IPS-20b (cell line): Measurements from ENCODE around the gene FGF6.

Experiments
- H3K27ac ChIP-seq: one replicate; pipeline ENCODE4 v1.5.1; 2013; ENCODE audit warnings: low read length
- H3K27me3 ChIP-seq: 2 replicates; pipeline ENCODE4 v1.6.1; 2013; ENCODE audit warnings: mild to moderate bottlenecking, low read length, inconsistent platforms; ENCODE audit not compliant: insufficient read depth
- H3K36me3 ChIP-seq: 2 replicates; pipeline ENCODE4 v1.6.1; 2013; ENCODE audit warnings: low read depth, mild to moderate bottlenecking, inconsistent platforms, low read length, moderate library complexity; ENCODE audit not compliant: insufficient read depth
- H3K4me1 ChIP-seq: 2 replicates; pipeline ENCODE4 v1.6.1; 2013; ENCODE audit warnings: mild to moderate bottlenecking, control low read depth, inconsistent platforms, low read length, moderate library complexity; ENCODE audit not compliant: insufficient read depth
- H3K4me3 ChIP-seq: 2 replicates; pipeline ENCODE4 v1.5.1; 2013; ENCODE audit warnings: mild to moderate bottlenecking, low read length, inconsistent platforms
- H3K9ac ChIP-seq: 2 replicates; pipeline ENCODE4 v1.6.1; 2013; ENCODE audit warnings: low read depth, mild to moderate bottlenecking, inconsistent platforms, low read length, moderate library complexity
- H3K9me3 ChIP-seq: 2 replicates; pipeline ENCODE4 v1.6.1; 2013; ENCODE audit warnings: mild to moderate bottlenecking, low read depth, low read length, inconsistent platforms; ENCODE audit not compliant: insufficient read depth

FGF6 gene, protein sequence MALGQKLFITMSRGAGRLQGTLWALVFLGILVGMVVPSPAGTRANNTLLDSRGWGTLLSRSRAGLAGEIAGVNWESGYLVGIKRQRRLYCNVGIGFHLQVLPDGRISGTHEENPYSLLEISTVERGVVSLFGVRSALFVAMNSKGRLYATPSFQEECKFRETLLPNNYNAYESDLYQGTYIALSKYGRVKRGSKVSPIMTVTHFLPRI

DNA sequence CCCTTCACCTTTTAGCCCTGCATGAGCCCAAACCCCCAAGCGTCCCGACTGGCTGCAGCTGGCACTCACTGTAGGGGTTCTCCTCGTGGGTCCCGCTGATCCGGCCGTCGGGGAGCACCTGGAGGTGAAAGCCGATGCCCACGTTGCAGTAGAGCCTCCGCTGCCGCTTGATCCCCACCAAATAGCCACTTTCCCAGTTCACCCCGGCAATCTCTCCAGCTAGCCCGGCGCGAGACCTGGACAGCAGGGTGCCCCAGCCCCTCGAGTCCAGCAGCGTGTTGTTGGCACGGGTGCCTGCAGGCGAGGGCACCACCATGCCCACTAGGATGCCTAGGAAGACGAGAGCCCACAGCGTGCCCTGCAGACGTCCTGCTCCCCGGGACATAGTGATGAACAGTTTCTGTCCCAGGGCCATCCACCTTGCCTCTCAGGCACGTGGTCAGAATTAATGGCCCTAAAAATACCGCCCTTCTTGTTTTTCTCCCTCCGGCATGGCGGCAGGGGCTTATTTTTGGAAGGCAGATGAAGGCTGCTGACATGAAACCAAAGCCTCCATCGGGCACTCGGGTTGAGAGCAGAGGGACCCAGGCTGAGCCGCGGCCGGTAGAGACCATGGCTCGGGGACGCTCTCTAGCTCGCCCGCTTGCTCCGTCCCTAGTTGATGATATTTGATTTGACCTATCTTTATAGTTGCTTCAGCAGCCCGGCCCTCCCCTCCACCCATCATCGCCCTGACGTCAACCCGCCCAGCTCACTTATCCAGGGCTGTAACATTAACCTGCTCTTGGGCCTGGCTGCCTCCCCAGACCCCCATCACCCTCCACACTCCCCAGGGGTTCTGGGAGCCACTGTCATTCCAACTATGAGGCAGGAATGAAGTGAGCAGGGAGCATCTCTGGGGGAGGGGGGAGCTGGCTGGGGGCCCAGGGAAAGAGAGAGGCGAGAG, at the start of gene FGF6:
TSS of gene FGF6 (minus strand) at position 660 of the 946 bp plus-strand sequence. CDS start at position 415, 245 bp downstream.
- no peak within 1 kb of the TSS for H3K9ac ChIP-seq
- H3K36me3 ChIP-seq = no peaks in the 10 kb centered on the region
- no peaks in the 10 kb centered on the region for H3K27me3 ChIP-seq
- no peaks in the 10 kb centered on the region for H3K9me3 ChIP-seq
- no peak within 1 kb of the TSS for H3K27ac ChIP-seq
- no peak within 1 kb of the TSS for H3K4me3 ChIP-seq
- peaks cover 39% of the 10 kb centered on the region for H3K4me1 ChIP-seq

DNA sequence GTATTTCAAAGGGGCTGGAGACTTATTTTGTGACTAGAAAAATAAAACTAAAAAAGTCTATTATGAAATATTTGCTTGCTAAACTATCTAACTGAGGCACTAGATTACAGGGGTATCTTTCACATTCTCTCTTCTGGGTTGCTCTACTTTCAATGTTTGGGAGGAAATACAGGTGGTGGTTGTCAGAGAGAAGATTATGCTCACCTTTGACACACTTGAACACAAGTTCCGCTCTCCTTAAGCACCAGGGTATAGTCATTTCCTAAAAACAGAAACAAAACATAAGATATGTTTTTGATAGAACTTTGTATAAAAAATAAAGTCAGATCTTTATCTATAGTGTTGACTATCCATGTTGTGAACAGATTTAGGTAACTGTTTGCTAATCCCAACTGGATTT, 45.4 kb upstream of the FGF6 start:
- Histone ChIP-seq H3K4me3 (no peak overlapping the region), H3K36me3 (peaks cover 28% of the 10 kb centered on the region), H3K27me3 (no peaks in the 10 kb centered on the region), H3K9ac (no peak overlapping the region), H3K27ac (no peak overlapping the region), H3K4me1 (peaks cover 9% of the 10 kb centered on the region; the same call in 1 of the 2 replicates), H3K9me3 (no peaks in the 10 kb centered on the region)

DNA sequence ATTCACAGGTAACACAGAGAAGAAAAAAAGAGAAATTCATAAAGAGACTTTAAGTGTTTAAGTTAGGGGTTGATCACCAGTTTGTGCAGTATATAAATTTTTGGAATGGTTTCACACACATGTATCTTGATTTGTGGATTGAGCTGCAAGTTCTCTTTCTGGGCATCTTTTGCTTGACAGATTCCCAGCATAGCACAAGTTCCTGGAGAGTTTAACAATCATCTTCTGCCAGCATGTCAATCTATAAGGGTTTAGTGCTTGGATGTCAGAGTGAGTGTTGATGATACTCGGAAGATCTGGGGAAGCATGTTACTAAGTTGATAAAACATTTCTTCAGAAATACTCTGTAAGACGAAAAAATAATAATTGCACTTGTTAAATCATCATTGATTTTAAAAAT, 43.9 kb upstream of the FGF6 start:
- H3K27ac ChIP-seq = no peak overlapping the region
- H3K4me1 ChIP-seq = peaks cover 13% of the 10 kb centered on the region; the same call in 1 of the 2 replicates
- H3K36me3 ChIP-seq = peaks cover 22% of the 10 kb centered on the region
- no peaks in the 10 kb centered on the region for H3K9me3 ChIP-seq
- H3K9ac ChIP-seq = no peak overlapping the region
- H3K27me3 ChIP-seq = no peaks in the 10 kb centered on the region
- H3K4me3 ChIP-seq = no peak overlapping the region

DNA sequence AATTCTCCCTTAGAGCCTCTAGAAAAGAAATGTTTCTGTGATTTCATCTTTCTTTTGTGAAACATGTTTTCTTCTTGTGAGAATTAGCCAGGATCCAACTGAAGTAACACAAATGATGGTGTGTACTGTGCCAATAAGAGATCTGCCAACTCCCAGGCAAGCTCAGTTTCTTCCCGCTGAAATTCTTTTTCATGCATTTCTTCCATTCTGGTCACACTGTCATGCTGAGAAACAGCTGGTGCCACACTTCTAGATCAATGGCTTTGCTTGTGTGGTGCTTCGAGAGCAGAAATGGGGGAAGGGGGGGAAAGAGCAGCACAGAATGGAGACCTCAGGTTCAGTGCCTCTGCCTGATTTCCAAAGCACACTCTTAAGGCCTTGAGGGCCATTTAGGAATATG, 41.4 kb upstream of the FGF6 start:
- no peaks in the 10 kb centered on the region for H3K27me3 ChIP-seq
- no peaks in the 10 kb centered on the region for H3K9me3 ChIP-seq
- no peak overlapping the region for H3K9ac ChIP-seq
- H3K36me3 ChIP-seq = peaks cover 22% of the 10 kb centered on the region
- H3K27ac ChIP-seq = no peak overlapping the region
- peaks cover 13% of the 10 kb centered on the region; the same call in 1 of the 2 replicates for H3K4me1 ChIP-seq
- H3K4me3 ChIP-seq = peak overlapping the region; percentile 19; the same call in 1 of the 2 replicates

DNA sequence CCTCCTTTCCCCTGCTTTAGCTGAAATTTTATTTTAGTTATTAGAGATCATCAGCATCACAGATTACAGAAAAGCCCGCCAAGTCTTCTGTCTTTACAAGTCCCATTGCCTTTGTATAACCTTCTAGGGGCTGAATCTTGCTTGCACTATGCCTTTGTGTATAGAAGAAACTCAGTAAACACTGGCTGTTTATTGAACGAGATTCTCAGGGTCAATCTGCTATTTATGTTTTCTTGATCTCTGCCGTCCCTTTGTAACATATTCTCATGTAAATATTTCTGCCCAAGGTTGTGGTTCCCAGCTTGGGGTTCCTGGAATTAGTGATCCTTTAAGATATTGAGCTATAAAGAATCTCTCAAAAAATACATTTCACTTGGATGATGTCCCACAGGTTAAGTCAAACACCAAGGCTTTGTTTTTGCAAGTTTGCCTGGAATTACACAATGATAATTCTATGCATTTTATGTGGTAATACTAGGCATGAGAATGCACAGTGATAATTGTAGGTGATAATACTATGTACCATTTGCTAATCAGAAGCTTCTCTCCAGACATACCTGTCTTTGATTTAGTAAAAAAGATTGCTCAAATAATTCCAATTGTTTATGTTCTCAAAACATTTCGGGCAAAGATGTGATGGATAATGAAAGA, 40.6 kb upstream of the FGF6 start:
- no peak overlapping the region for H3K9ac ChIP-seq
- H3K27me3 ChIP-seq = no peaks in the 10 kb centered on the region
- H3K36me3 ChIP-seq = peaks cover 22% of the 10 kb centered on the region
- H3K4me1 ChIP-seq = peaks cover 13% of the 10 kb centered on the region; the same call in 1 of the 2 replicates
- H3K27ac ChIP-seq = no peak overlapping the region
- H3K4me3 ChIP-seq = no peak overlapping the region
- no peaks in the 10 kb centered on the region for H3K9me3 ChIP-seq

DNA sequence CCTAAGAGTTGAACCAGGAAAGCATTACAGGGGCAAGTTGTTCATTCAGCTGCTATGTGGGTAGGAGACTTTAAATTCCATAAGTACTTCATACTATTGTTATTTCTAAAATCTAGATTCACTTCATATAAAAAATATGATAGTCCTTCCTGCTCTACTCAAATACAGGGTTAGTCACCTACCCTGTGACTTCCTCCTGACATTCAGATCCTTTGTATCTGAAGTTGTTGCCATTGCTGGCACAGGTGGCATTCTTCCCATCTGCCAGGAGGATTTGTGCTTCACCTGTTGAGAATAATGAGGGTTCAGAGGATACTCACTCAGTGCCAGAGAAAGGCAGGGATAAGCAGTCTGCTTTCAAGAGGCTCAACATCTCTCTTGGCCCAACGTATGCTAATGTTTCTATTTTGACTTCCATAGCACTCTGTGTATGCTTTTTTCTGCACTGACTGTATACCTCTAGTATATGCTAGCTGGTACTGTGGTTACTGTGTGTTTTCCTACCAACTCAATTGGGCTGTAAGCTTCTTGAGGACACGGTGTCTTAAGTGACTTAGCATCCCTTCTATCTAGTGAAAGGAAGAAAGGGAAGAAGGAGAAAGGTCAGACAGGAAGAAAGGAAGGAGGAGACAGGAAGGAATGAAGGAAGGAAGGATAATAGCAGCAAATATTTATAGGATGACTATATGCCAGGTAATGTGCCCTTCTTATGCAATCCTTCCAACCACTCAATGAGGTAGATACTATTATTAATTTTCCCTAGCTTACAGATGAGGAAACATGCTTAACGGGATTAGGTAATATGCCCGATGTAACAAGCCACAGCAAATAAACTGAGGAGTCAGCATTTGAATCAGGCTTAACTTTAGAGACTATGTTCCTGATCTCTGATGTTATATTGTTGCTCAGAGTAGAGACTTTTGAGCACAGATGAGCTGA, 38.5 kb upstream of the FGF6 start:
- Histone ChIP-seq H3K36me3 (peaks cover 6% of the 10 kb centered on the region; the same call in 1 of the 2 replicates), H3K9me3 (peaks cover 16% of the 10 kb centered on the region), H3K27ac (no peak overlapping the region)

DNA sequence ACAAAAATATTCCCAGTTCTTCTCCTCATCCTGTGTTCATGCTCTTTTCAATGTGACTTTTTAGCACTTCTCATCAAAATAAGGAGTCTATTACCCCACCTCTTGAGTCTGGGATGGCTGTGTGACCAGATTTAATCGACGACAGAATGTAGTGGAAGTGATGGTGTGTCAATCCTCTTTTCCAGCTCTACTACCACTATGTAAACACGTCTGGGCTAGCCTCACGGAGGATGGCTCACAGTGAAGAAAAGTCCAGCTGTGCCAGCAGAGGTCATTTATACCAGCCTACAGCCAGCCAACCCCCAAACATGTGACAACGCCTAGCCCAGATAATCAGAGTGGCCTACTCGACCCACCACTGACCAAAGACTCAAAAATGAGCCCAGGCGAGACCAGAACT, 37.3 kb upstream of the FGF6 start:
- Histone ChIP-seq H3K27me3 (no peaks in the 10 kb centered on the region), H3K36me3 (no peaks in the 10 kb centered on the region), H3K9ac (no peak overlapping the region), H3K9me3 (peaks cover 25% of the 10 kb centered on the region), H3K4me1 (peaks cover 13% of the 10 kb centered on the region; the same call in 1 of the 2 replicates), H3K4me3 (no peak overlapping the region), H3K27ac (no peak overlapping the region)

More for the DNA sequence above, 38.5 kb upstream of the FGF6 start:
- peaks cover 13% of the 10 kb centered on the region; the same call in 1 of the 2 replicates for H3K4me1 ChIP-seq
- no peak overlapping the region for H3K4me3 ChIP-seq
- H3K27me3 ChIP-seq = no peaks in the 10 kb centered on the region
- no peak overlapping the region for H3K9ac ChIP-seq

DNA sequence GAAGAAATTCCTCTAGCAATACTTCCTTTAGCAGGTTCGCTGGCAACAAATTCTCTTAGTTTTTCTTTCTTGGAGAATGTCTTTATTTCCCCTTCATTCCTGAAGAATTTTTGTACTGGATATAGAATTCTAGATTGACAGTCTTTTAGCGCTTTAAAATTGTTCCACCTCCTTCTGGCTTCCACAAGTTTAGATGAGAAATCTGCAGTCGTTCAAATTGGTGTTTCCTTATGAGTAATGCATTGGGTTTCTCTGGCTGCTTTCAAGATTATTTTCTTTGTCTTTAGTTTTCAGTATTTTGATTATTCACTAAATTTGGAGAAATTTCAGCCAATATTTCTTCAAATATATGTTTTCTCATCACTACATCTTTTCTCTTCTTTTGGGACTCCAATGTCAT, 33.3 kb upstream of the FGF6 start:
- H3K9me3 ChIP-seq = peaks cover 25% of the 10 kb centered on the region
- H3K4me3 ChIP-seq = no peak overlapping the region
- no peaks in the 10 kb centered on the region for H3K36me3 ChIP-seq
- H3K9ac ChIP-seq = no peak overlapping the region
- no peaks in the 10 kb centered on the region for H3K27me3 ChIP-seq
- no peaks in the 10 kb centered on the region for H3K4me1 ChIP-seq
- H3K27ac ChIP-seq = no peak overlapping the region

DNA sequence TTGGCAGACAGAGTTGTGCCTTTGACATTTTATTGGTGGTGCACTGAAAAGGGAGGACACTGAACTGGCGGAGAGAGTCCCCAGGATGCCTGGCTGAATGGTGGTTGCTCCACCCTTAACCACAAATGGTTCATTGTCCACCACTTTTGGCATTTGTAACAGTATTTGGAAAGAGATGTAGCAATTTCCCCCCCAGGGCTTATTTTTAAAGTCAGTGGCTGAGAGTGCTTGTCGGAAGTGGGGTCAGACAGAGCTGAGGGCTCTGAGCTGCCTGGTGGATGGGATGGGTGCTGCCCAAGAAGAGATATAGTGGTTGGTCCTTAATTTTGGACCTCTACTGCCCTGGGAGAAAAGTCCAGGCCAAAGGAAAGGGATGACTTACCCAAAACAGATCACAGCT, 31.5 kb upstream of the FGF6 start:
- Histone ChIP-seq H3K4me1 (no peaks in the 10 kb centered on the region), H3K27ac (no peak overlapping the region), H3K9me3 (peaks cover 25% of the 10 kb centered on the region), H3K27me3 (no peaks in the 10 kb centered on the region), H3K9ac (no peak overlapping the region), H3K4me3 (no peak overlapping the region), H3K36me3 (no peaks in the 10 kb centered on the region)

DNA sequence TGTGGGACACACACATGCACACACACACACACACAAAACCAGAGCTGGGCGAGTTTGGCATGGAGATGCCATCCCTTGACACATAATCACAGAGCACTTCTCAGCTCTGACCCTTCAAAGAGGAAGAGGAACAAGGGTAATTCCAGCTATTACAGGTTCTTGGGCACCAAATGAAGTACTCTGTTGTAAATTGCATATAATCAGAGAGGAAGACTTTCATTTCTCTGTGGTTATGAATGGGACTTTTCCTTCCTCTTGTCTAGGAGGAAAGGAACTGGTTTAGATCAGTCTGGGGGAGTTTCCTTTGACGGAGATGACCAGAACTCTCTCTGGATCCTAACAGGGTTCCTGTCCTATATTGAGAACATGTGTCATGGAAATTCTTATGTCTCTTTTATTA, 26.4 kb upstream of the FGF6 start:
- Histone ChIP-seq H3K27ac (no peak overlapping the region), H3K9me3 (no peaks in the 10 kb centered on the region), H3K27me3 (no peaks in the 10 kb centered on the region), H3K9ac (no peak overlapping the region), H3K4me3 (no peak overlapping the region), H3K36me3 (no peaks in the 10 kb centered on the region), H3K4me1 (no peaks in the 10 kb centered on the region)

DNA sequence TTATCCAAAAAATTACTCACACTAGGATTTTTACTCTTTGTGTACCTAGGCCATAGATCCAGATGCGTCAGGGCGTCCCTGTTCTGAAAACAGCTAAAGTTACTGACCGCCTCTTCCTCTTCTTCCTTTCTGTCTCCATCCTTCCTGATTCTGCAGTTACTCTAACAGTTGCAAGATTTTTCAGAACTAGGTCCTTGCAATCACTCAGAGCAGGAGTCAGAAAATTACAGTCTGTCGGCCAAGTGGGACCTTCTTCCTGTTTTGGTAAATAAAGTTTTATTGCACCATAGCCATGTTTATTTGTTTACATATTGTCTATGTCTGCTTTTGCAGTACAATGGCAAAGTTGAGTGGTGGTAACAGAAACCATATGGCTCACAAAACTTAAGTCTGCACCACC, 25.6 kb upstream of the FGF6 start:
- Histone ChIP-seq H3K4me1 (no peaks in the 10 kb centered on the region), H3K9me3 (no peaks in the 10 kb centered on the region), H3K36me3 (no peaks in the 10 kb centered on the region), H3K27me3 (no peaks in the 10 kb centered on the region), H3K4me3 (no peak overlapping the region), H3K9ac (no peak overlapping the region), H3K27ac (no peak overlapping the region)
